COLO829 (cell line): Measurements from ENCODE around the gene FAM81B.
A peak's percentile ranks its signal among the peaks of the same experiment; 100 is the strongest.

Experiments used
- DNase-seq: peaks from one replicate; pipeline ENCODE4 v3.0.0; 2012; ENCODE audit warnings: low spot score

The FAM81B gene

GRCh38 chr5:95401626-95402025, 10.5 kb downstream of the FAM81B start:
- DNase-seq = no peak

DNA sequence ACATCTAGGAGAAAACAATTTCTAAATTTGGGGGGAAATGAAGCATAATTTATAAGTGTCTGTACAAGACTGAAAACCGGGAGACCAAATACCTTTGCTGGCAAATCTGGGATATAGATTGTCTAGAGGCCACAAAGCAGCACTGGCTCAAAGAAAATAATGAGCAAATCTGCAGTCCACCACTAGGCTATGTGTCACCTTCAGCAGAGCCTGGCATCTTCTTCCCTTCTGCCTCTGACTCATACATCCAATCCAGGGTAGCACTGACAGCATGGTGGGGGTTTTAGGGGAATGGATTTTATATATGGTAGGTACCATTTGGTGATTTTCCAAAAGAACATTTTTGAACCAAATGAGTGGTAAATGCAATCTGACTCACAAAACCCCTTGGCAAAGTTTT, 12.8 kb downstream of the FAM81B start:
- no peak for DNase-seq

GRCh38 chr5:95406426-95407090, 15.4 kb downstream of the FAM81B start:
- DNase-seq = peak; percentile 28

GRCh38 chr5:95410279-95410678, 19.1 kb downstream of the FAM81B start:
- no peak for DNase-seq

DNA sequence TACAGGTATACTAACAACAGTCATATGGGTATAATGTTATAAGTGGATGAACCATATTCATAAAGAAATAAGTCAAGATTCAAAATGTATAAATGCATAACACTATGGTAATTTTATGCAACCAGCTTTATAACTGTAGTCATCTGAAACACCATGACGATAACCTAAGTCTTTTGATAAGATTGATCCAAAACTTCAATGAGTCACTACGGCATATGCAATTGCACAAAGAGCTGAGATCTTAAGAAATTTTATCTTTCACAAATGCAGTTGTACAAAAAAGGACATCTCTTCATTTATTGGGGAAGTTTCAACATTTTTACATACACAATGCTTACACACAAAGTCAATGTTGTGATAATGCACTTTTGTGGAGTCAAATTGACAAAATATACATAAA, 20.3 kb downstream of the FAM81B start:
- DNase-seq = no peak

GRCh38 chr5:95414451-95414850, 23.3 kb downstream of the FAM81B start:
- DNase-seq = no peak

- DNase-seq = no peak
Observed at GRCh38 chr5:95417971-95418370, 26.8 kb downstream of the FAM81B start.

GRCh38 chr5:95422838-95423237, 31.7 kb downstream of the FAM81B start:
- DNase-seq = no peak

- DNase-seq = no peak
Observed at GRCh38 chr5:95424016-95424415, 32.9 kb downstream of the FAM81B start.

DNA sequence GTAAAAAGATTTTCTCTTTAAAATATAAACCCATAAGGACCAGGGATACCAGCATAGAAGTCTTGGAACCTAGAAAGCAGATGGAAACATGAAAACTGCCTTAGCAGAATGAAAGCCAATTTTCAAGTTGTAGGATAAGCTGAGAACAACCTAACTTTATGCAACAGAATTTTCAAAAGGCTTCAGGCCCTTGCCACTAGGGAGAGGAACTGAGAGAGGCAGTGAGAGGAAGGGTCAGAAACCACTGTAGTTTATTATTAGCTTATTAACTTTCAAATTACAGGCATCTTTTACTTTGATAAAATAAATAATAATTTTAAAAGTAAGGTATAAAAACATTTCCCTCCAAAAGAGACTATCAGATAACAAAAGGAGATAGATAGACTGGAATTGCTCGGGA, 33.4 kb downstream of the FAM81B start:
- DNase-seq = no peak

DNA sequence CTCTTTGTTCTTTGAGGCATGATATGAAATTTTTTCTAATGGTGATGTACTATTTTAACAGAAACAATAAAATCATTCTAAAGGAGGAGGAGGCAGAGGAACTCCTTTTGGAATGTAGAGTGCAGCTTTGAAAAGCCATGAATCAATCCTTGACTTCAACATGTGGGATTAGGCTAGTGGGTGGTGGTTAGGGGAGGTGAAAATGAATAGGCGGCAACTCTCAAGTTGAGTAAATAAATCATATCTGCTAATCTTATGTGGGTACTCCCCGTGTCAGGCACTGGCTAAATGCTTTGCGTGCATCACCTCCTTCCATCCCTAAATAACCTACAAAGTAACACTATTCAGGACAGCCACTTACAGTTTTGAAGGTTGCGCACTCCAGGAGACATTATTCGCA, 35.1 kb downstream of the FAM81B start:
- DNase-seq = no peak

GRCh38 chr5:95432779-95433178, 41.6 kb downstream of the FAM81B start:
- no peak for DNase-seq

- no peak for DNase-seq
Observed at GRCh38 chr5:95439801-95440493, 48.8 kb downstream of the FAM81B start.

GRCh38 chr5:95440825-95441224, 49.7 kb downstream of the FAM81B start:
- DNase-seq = no peak

GRCh38 chr5:95441636-95442035, 50.5 kb downstream of the FAM81B start:
- no peak for DNase-seq

DNA sequence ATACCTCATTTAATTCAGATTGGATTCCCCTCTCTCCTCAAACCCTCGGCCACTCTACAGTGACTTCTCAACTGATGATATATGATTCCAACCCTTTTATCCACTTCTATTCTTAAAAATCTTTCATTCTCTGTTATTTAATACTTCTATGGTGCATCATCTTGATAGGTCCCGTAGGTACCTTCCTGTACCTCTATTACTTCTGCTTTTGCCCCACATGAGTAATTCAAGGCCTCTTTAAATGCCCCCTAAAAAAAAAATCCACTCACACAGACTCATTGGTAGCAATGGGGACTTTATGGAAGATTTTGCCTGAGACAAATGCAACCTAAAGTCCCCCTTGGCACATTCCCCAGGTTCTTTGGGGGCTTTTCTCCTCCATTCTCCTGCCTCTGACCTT, 54.3 kb downstream of the FAM81B start:
- DNase-seq = no peak

DNA sequence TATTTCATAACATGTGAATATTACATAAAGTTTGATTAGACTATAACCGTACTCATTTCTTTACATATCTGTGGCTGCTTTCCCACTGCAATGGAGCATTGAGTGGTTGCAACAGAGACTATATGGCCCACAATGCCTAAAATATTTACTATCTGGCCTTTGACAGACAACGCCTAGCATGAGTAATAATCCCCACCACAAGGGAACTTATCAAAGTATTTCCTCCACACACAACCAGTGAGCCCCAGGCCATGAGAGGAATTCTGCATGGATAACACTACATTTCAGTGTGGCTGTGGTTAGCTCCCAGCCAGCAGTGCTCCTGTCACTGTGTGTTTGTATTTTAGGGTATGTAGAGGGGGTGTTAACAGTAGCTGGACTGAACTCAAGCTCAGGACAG, 54.8 kb downstream of the FAM81B start:
- peak; percentile 58 for DNase-seq

GRCh38 chr5:95446560-95447221, 55.5 kb downstream of the FAM81B start:
- no peak for DNase-seq

DNA sequence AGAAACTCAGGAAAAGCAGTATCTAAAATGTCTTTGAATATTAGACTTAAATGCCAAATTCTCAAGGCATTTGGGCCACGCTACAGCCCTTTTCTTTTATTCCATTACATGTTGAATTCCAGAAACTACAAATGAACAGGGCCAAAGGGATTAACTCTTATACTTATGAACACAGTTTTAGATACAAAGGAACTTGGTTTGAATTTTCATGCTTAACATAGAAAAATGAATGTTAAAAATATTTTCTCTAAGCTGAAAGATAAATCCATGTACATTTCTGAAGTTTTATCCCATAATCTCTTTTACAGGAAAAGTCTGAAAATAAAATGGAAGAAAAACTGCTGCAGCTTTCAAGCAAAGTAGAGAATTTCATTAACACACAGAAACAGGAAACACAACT, 56.8 kb downstream of the FAM81B start:
- no peak for DNase-seq

- DNase-seq = no peak
Observed at GRCh38 chr5:95448789-95449188, 57.6 kb downstream of the FAM81B start.

GRCh38 chr5:95449460-95449859, 58.3 kb downstream of the FAM81B start:
- no peak for DNase-seq

DNA sequence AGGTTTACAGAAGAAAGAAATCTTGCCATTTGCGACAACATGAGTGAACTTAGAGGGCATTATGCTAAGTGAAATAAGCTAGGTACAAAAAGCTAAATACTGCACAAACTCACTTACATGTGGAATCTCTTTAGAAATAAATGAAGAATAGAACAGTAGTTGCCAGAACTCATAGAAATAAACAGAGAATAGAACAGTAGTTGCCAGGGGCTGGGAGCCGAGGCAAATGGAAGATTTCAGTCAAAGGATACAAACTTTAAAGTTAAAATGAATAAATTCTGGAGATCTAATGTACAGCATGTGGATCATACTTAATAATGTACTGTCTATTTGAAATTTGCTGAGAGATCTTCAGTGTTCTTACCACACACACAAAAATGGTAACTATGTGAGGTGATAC, 63.4 kb downstream of the FAM81B start:
- DNase-seq = no peak

GRCh38 chr5:95460665-95461064, 69.5 kb downstream of the FAM81B start:
- DNase-seq = no peak
